GM19023 (cell line): Measurements from ENCODE around the gene DNAJC12.
"Not testable (repeated sequence)": the region's sequence is repeated elsewhere in the genome, so short reads cannot be mapped to it uniquely, and the experiment has no call there.

ENCODE experiments used
- ATAC-seq: cut with Tn5 transposase; IDR thresholded peaks from one replicate; pipeline ENCODE4 v1.9.1; 2021; ENCODE audit warnings: mild to moderate bottlenecking, moderate library complexity; ENCODE audit not compliant: unreplicated experiment

Gene DNAJC12

GRCh38 chr10:67841737-67842136 is 3.7 kb upstream of the DNAJC12 start:
- ATAC-seq, result no peak

- no peak for ATAC-seq
Measured at GRCh38 chr10:67839951-67840350, 2.0 kb upstream of the DNAJC12 start.

- ATAC-seq, result not testable (repeated sequence)
Measured at GRCh38 chr10:67839511-67839910, 1.5 kb upstream of the DNAJC12 start.

- ATAC-seq, result no peak
Measured at GRCh38 chr10:67836972-67837371, 1.0 kb downstream of the DNAJC12 start.

DNA sequence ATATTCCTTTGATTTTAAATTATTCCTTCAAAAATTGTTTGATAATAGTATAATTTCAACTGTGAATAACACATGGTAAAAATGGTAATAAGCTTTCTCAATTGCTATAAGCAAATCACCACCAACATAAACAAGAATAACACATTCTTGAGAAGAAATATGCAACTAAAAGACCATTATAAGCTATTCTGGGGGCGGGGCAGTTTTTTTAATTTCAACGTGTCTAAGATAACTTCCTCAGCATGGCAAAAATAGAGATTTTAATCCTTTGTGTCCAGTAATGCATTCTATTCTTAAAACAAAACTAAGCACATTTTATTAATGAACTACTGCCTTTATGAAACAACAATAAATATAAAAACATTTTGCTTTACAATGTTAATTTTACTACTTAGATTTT is 1.5 kb downstream of the DNAJC12 start:
- ATAC-seq, result no peak

GRCh38 chr10:67835541-67836394 is 2.2 kb downstream of the DNAJC12 start:
- not testable (repeated sequence) for ATAC-seq

GRCh38 chr10:67834375-67834774 is 3.6 kb downstream of the DNAJC12 start:
- no peak for ATAC-seq

GRCh38 chr10:67827811-67828210 is 10.2 kb downstream of the DNAJC12 start:
- no peak for ATAC-seq

DNA sequence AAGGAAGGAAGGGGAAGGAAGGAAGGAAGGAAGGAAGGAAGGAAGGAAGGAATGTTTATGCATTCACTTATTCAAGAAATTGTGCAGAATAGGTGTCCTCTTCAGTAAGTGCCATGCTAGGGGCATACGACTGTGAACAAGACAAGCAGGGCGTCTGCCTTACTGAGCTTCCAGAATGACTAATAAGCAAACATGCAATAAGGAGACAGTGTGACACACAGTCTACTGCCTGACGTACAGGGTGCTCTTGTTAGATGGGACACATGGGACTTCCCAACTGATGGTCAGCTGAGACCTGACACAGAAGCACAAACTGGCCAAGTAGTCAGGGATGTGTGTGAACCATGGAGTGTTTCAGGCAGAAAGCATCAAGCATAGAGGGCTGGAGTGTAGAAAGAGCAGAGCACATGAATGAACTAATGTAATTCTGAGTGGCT is 18.2 kb downstream of the DNAJC12 start:
- peak; percentile 76 for ATAC-seq

DNA sequence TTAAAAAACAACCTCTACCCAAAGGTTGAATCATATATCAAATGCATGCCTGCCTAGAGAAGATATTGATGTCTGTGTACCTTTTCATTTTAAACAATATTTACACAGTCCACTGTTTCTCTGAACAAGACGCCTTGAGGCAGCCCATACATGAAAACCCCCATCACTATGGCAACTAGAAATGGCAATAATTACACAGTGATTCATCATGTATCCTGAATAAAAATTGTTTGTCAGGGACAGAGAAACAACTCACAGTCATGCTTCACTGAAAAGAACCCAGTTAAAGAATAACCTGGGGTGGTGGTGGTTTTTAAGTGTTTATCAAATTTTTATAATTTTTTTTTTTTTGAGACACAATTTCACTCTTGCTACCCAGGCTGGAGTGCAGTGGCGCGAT is 19.7 kb downstream of the DNAJC12 start:
- ATAC-seq, result no peak

DNA sequence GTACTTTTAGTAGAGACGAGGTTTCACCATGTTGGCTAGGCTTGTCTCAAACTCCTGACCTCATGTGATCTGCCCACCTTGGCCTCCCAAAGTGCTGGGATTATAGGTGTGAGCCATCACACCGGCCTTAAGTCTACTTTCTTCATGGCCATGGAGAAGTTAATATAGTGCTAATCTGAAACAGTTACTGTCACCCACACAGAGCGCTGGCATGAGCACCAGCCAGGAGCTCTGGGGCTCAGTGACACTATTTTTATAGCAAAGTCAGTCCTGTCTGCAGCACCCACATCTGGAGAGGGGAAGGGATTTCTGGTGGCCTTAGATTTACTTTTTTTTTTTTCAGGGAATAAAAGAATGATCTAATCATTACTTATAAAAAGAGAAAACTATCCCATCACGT is 21.3 kb downstream of the DNAJC12 start:
- ATAC-seq, result no peak

GRCh38 chr10:67815571-67816059 is 22.4 kb downstream of the DNAJC12 start:
- no peak for ATAC-seq

DNA sequence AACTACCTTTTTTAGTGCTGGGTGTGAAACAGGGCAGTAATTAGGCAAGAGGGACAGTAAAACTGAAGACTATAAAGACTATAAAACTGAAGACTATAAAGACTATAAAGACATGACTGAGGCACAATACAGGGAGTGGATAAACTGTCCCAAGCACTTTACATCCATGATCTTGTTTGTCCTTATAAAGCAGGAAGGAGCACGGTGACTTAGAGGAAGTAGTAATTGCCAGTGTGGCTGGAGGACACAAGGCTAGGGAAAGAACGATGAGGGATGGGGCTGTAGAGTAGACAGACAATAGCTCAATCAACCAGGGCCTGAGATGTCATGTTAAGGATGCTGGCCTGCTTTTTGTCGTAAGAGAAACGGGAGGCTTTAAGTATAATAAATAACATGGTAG is 26.0 kb downstream of the DNAJC12 start:
- ATAC-seq, result no peak

GRCh38 chr10:67809107-67809506 is 28.9 kb downstream of the DNAJC12 start:
- no peak for ATAC-seq

GRCh38 chr10:67808704-67809103 is 29.3 kb downstream of the DNAJC12 start:
- ATAC-seq, result no peak

DNA sequence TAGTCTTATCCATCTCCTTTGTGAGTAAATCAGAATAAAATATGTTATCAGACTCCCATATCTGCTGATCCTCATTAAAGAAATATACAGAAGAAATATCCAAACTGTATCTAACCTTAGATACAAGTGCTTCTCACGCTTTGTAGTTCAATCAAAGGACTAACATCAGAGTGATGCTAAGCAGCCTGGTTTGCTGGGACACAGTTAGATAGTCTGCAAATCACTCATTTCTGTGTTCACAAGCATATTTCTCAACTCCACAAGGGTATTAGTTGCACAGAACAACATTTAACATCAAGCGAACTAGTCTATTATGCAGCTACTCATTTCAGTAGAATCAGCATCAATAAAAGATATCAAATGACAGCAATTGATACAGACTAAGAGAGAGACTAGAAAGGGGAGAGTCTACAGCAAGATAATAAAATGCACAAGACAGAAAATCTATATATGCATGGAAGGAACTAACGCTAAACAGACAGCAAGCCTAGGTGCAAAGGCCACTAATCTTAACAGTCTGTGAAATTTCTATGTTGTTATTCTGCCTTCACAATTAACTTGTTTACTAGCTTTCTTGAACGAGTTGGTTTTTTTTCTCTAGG is 30.0 kb downstream of the DNAJC12 start:
- no peak for ATAC-seq

GRCh38 chr10:67804395-67804678 is 33.7 kb downstream of the DNAJC12 start:
- ATAC-seq, result no peak

- ATAC-seq, result peak; percentile 88
Measured at GRCh38 chr10:67803588-67804394, 34.2 kb downstream of the DNAJC12 start.

- ATAC-seq, result peak; percentile 28
Measured at GRCh38 chr10:67802767-67803538, 35.0 kb downstream of the DNAJC12 start.

- no peak for ATAC-seq
Measured at GRCh38 chr10:67801118-67801517, 36.9 kb downstream of the DNAJC12 start.
